IMR-90 (cell line): ENCODE data around the gene BMP7. TPM values are rescaled to one million over a fixed set of nuclear protein-coding genes. Genes with fewer than 3 reads are reported as not detected.

Experiments
- ATAC-seq: fragments of 200-7000 bp; cut with Tn5 transposase; 2 replicates; pipeline ENCODE4 v1.9.1; 2020; ENCODE audit warnings: low read depth, mild to moderate bottlenecking, moderate library complexity
- BruUV-seq: library from RNA; stranded (reverse); fragments of 400-500 nt; replicated peaks from 2 replicates; lab custom pipeline; 2021; lab: Mats Ljungman, UMichigan
- CTCF ChIA-PET: fragments of 300-600 bp; formaldehyde crosslinking; extraction: SDS; loops from one replicate; lab custom pipeline; 2021; ENCODE audit warnings: antibody characterized with exemption; lab: Yijun Ruan, JAX
- POLR2A ChIA-PET: fragments of 300-600 bp; sonication (Branson Sonifier 250); formaldehyde crosslinking; loops from one replicate; lab custom pipeline; 2022; ENCODE audit warnings: antibody characterized with exemption; ENCODE audit not compliant: unreplicated experiment; lab: Charles Lee
- DNase-seq: peaks from one replicate; pipeline ENCODE4 v3.0.0; 2013
- H2AFZ ChIP-seq: replicated peaks from 2 replicates; pipeline ENCODE3; 2013; ENCODE audit warnings: low read length, mild to moderate bottlenecking; ENCODE audit not compliant: poor library complexity
- H2AK5ac ChIP-seq: 2 replicates; pipeline ENCODE4 v1.6.1; 2013; ENCODE audit warnings: low read depth, low read length, inconsistent platforms
- H2AK9ac ChIP-seq: replicated peaks from 2 replicates; pipeline ENCODE3; 2013; ENCODE audit warnings: mild to moderate bottlenecking, low read depth, low read length, moderate library complexity; ENCODE audit not compliant: poor library complexity
- H2BK120ac ChIP-seq: 2 replicates; pipeline ENCODE4 v1.6.1; 2013; ENCODE audit warnings: low read depth, low read length, inconsistent platforms
- H2BK15ac ChIP-seq: 3 replicates; pipeline ENCODE4 v1.6.1; 2013; ENCODE audit warnings: low read depth, low read length, inconsistent platforms
- H2BK20ac ChIP-seq: 2 replicates; pipeline ENCODE4 v1.6.1; 2013; ENCODE audit warnings: low read depth, mild to moderate bottlenecking, inconsistent platforms, low read length, moderate library complexity
- H2BK5ac ChIP-seq: 2 replicates; pipeline ENCODE4 v1.6.1; 2013; ENCODE audit warnings: mild to moderate bottlenecking, low read depth, low read length, inconsistent platforms; ENCODE audit not compliant: poor library complexity, severe bottlenecking
- H3K14ac ChIP-seq: replicated peaks from 2 replicates; pipeline ENCODE4 v1.6.1; 2013; ENCODE audit warnings: low read depth, low read length, inconsistent platforms
- H3K18ac ChIP-seq: 2 replicates; pipeline ENCODE4 v1.6.1; 2013; ENCODE audit warnings: low read depth, low read length, control low read depth
- H3K23ac ChIP-seq: 2 replicates; pipeline ENCODE4 v1.6.1; 2013; ENCODE audit warnings: low read depth, low read length, inconsistent platforms
- H3K27ac ChIP-seq: 2 replicates; pipeline ENCODE4 v1.5.1; 2013; ENCODE audit warnings: mild to moderate bottlenecking, control low read depth, low read length; ENCODE audit not compliant: insufficient read depth
- H3K27me3 ChIP-seq: 2 replicates; pipeline ENCODE4 v1.6.1; 2013; ENCODE audit warnings: low read length; ENCODE audit not compliant: control insufficient read depth, insufficient read depth
- H3K36me3 ChIP-seq: 2 replicates; pipeline ENCODE4 v1.6.1; 2013; ENCODE audit warnings: low read length, mixed read lengths; ENCODE audit not compliant: control insufficient read depth, insufficient read depth
- H3K4ac ChIP-seq: 2 replicates; pipeline ENCODE4 v1.6.1; 2013; ENCODE audit warnings: low read depth, low read length, inconsistent platforms
- H3K4me1 ChIP-seq: 2 replicates; pipeline ENCODE4 v1.6.1; 2013; ENCODE audit warnings: low read length, mixed read lengths; ENCODE audit not compliant: control insufficient read depth, insufficient read depth
- H3K4me2 ChIP-seq: 2 replicates; pipeline ENCODE4 v1.6.1; 2013; ENCODE audit warnings: low read depth, mild to moderate bottlenecking, control low read depth, low read length, moderate library complexity
- H3K4me3 ChIP-seq: 2 replicates; pipeline ENCODE4 v1.5.1; 2013; ENCODE audit warnings: low read depth, mild to moderate bottlenecking, control low read depth, low read length, moderate library complexity; ENCODE audit not compliant: insufficient read depth
- H3K56ac ChIP-seq: 2 replicates; pipeline ENCODE4 v1.6.1; 2013; ENCODE audit warnings: low read length, inconsistent platforms; ENCODE audit not compliant: insufficient read depth; ENCODE audit errors: extremely low read depth
- H3K79me1 ChIP-seq, 2 experiments: 2 replicates each; pipeline ENCODE4 v1.6.1; 2013; ENCODE audit warnings: low read length in 2 of 2, inconsistent platforms in 1 of 2, low read depth in 1 of 2
- H3K9ac ChIP-seq: 2 replicates; pipeline ENCODE4 v1.6.1; 2013; ENCODE audit warnings: low read depth, low read length, control low read depth
- H3K9me1 ChIP-seq: 2 replicates; pipeline ENCODE4 v1.6.1; 2013; ENCODE audit warnings: low read length, inconsistent platforms; ENCODE audit not compliant: insufficient read depth
- H3K9me3 ChIP-seq: 2 replicates; pipeline ENCODE4 v1.6.1; 2013; ENCODE audit warnings: low read length; ENCODE audit not compliant: control insufficient read depth, insufficient read depth
- H4K20me1 ChIP-seq: 2 replicates; pipeline ENCODE4 v1.6.1; 2013; ENCODE audit warnings: low read length, inconsistent platforms; ENCODE audit not compliant: insufficient read depth
- H4K5ac ChIP-seq: 2 replicates; pipeline ENCODE4 v1.6.1; 2013; ENCODE audit warnings: mild to moderate bottlenecking, low read depth, low read length, control low read depth
- H4K8ac ChIP-seq, 2 experiments: 2 replicates each; pipeline ENCODE4 v1.6.1; 2013; ENCODE audit warnings: low read depth in 2 of 2, low read length in 2 of 2, control low read depth in 1 of 2, inconsistent platforms in 1 of 2
- H4K91ac ChIP-seq: 2 replicates; pipeline ENCODE4 v1.6.1; 2013; ENCODE audit warnings: low read depth, low read length, inconsistent platforms; ENCODE audit not compliant: insufficient read depth
- BHLHE40 ChIP-seq: fragments of 150-350 bp; IDR thresholded peaks from 2 replicates; pipeline ENCODE4 v1.6.1; 2016; ENCODE audit warnings: mild to moderate bottlenecking, low read depth, low read length
- CEBPB ChIP-seq: IDR thresholded peaks from 2 replicates; pipeline ENCODE4 v1.6.1; 2012; ENCODE audit warnings: low read depth, low read length, improper control_type of control experiment
- CHD1 ChIP-seq: IDR thresholded peaks from 2 replicates; pipeline ENCODE4 v1.6.1; 2012; ENCODE audit warnings: low read depth, low read length, improper control_type of control experiment
- FOS ChIP-seq: fragments of 150-350 bp; IDR thresholded peaks from 2 replicates; pipeline ENCODE4 v1.6.1; 2016; ENCODE audit warnings: low read depth, low read length
- MAFK ChIP-seq: IDR thresholded peaks from 2 replicates; pipeline ENCODE4 v1.6.1; 2012; ENCODE audit warnings: low read depth, low read length, improper control_type of control experiment
- MXI1 ChIP-seq: IDR thresholded peaks from 2 replicates; pipeline ENCODE4 v1.6.1; 2012; ENCODE audit warnings: low read depth, mild to moderate bottlenecking, low read length, moderate library complexity, borderline replicate concordance
- NFE2L2 ChIP-seq: fragments of 150-350 bp; IDR thresholded peaks from 2 replicates; pipeline ENCODE4 v1.6.1; 2016; ENCODE audit warnings: low read depth, mild to moderate bottlenecking, low read length
- POLR2A ChIP-seq: IDR thresholded peaks from 2 replicates; pipeline ENCODE4 v1.6.1; 2012; ENCODE audit warnings: mild to moderate bottlenecking, low read depth, low read length
- RAD21 ChIP-seq: IDR thresholded peaks from 2 replicates; pipeline ENCODE4 v1.6.1; 2012; ENCODE audit warnings: low read length, improper control_type of control experiment
- RCOR1 ChIP-seq: IDR thresholded peaks from 2 replicates; pipeline ENCODE4 v1.6.1; 2012; ENCODE audit warnings: mild to moderate bottlenecking, low read length, improper control_type of control experiment; ENCODE audit not compliant: insufficient replicate concordance
- RFX5 ChIP-seq: IDR thresholded peaks from 2 replicates; pipeline ENCODE4 v1.8.0; 2012; ENCODE audit warnings: low read depth, mild to moderate bottlenecking, low read length, moderate library complexity
- SMC3 ChIP-seq: fragments of 150-350 bp; IDR thresholded peaks from 2 replicates; pipeline ENCODE4 v1.6.1; 2016; ENCODE audit warnings: low read depth, mild to moderate bottlenecking, antibody characterized with exemption, low read length, moderate library complexity
- WGBS, 2 experiments: methylation state at CpG; one replicate each; pipeline versions ENCODE4 v1.1.5 to v1.1.7; 2013; ENCODE audit warnings: missing lambda C conversion rate in 2 of 2; ENCODE audit not compliant: insufficient read length in 1 of 2; ENCODE audit errors: extremely low coverage in 2 of 2; 5-methylcytosine and 5-hydroxymethylcytosine counted together
- dilution Hi-C: fragments of 300-500 bp; cut with HindIII; formaldehyde crosslinking; loops from one replicate; pipeline ENCODE4 v1.14.3; 2018; ENCODE audit warnings: low sequenced_read_pairs; ENCODE audit not compliant: unreplicated experiment
- in situ Hi-C: fragments of 300-500 bp; cut with MboI; formaldehyde crosslinking; loops from 3 replicates; pipeline ENCODE4 v1.14.3; 2019; ENCODE audit warnings: low sequenced_read_pairs, inconsistent platforms, mixed read lengths
- intact Hi-C: fragments of 100-400 bp; cut with micrococcal nuclease; formaldehyde crosslinking; loops from 2 replicates; pipeline ENCODE4 v1.10.0; 2022
- polyA plus RNA-seq, 3 experiments: library from polyadenylated mRNA; depleted of rRNA; stranded (reverse); fragments of >200 nt; gene quantifications; 2 replicates each; pipeline ENCODE4 v1.2.3, GENCODE V29; 2012; ENCODE audit warnings: low replicate concordance in 1 of 3
- total RNA-seq: library from RNA; depleted of rRNA; stranded (reverse); fragments of >200 nt; gene quantifications from 2 replicates; pipeline ENCODE4 v1.2.3, GENCODE V29; 2012
- TF ChIP-seq, protein P1 (sequence below): conservative IDR thresholded peaks from 2 replicates; pipeline ENCODE4 v1.5.1; 2012; ENCODE audit warnings: mild to moderate bottlenecking, low read depth, low read length, improper control_type of control experiment
- TF ChIP-seq, protein P2 (sequence below): fragments of 150-350 bp; IDR thresholded peaks from 2 replicates; pipeline ENCODE4 v1.6.1; 2017; ENCODE audit warnings: mild to moderate bottlenecking, antibody characterized with exemption, low read length, low read depth
- TF ChIP-seq, protein P3 (sequence below): fragments of 150-350 bp; IDR thresholded peaks from 2 replicates; pipeline ENCODE4 v1.6.1; 2016; ENCODE audit warnings: low read depth, mild to moderate bottlenecking, low read length, moderate library complexity, borderline replicate concordance

The BMP7 gene
- total and polyA plus RNA-seq, 2 of the 4 experiments (the other 2 are of a cell fraction), result not detected

DNA sequence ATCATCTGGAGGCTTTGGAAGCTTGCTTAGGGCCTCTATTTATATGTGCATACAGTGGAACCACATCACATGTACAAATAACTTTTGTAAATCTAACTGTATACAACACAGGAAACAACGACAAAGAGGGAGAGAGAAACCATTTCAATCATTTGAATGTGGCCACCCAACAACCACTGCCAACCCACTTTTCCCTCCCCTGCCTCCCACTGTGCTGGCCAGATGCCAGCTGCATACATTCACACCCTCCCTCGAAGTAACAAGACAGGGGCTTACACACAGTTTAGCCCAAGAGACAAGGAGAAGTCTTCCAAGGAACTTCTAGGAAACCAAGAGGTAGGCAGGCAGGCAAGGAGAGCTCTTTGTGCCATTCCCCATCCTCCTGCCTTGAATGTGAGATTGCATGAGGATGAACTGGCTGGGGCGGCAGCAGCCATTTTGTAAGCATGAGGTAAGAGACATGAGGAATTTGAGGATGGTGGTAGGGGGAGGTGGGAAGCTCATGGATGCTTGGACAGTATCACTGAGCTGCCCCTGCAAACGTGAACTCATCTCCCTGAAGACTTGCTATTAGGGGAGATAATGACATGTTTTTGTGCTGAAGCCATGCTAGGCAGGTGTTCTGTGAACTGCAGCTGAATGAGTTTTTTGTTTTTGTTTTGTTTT, 18.2 kb downstream of the BMP7 start:
- Histone ChIP-seq H3K14ac (no peak overlapping the region), H3K56ac (no peak overlapping the region), H2BK20ac (no peak overlapping the region), H2AK5ac (no peak overlapping the region), H3K36me3 (no peaks in the 10 kb centered on the region), H4K8ac (no peak overlapping the region), H2BK15ac (no peak overlapping the region), H3K27ac (no peak overlapping the region), H3K27me3 (no peaks in the 10 kb centered on the region), H3K4ac (no peak overlapping the region), H3K4me1 (no peaks in the 10 kb centered on the region), H3K4me2 (no peak overlapping the region), H3K79me1 (no peaks in the 10 kb centered on the region), H2BK120ac (no peak overlapping the region), H4K91ac (no peak overlapping the region), H3K9ac (no peak overlapping the region), H3K4me3 (no peak overlapping the region), H2AK9ac (no peak overlapping the region), H3K9me3 (no peaks in the 10 kb centered on the region), H4K5ac (no peak overlapping the region), H3K23ac (no peak overlapping the region), H3K18ac (no peak overlapping the region), H4K20me1 (no peaks in the 10 kb centered on the region), H2AFZ (no peak overlapping the region), H3K9me1 (no peaks in the 10 kb centered on the region), H2BK5ac (no peak overlapping the region)
- DNase-seq (no peak), ATAC-seq (no peak)
- WGBS, 2 experiments, result 30% methylated on average over 2 of the region's 4 CpGs; no CpG with 5 or more reads in 1 of the 2 experiments
- ChIA-PET CTCF (no interaction called here), POLR2A (interaction anchor here (0.6 kb wide), 1 partner anchor 654 kb away, joined by 3 read pairs; no protein-coding TSS in a partner anchor)
- intact Hi-C loops (no loop called here), in situ Hi-C loops (no loop called here), dilution Hi-C loops (no loop called here)
- BruUV-seq, result no TSS peak
- TF ChIP-seq RCOR1, result no peak
- TF ChIP-seq BHLHE40, result no peak
- no peak for TF ChIP-seq CHD1
- TF ChIP-seq, protein P1, sequence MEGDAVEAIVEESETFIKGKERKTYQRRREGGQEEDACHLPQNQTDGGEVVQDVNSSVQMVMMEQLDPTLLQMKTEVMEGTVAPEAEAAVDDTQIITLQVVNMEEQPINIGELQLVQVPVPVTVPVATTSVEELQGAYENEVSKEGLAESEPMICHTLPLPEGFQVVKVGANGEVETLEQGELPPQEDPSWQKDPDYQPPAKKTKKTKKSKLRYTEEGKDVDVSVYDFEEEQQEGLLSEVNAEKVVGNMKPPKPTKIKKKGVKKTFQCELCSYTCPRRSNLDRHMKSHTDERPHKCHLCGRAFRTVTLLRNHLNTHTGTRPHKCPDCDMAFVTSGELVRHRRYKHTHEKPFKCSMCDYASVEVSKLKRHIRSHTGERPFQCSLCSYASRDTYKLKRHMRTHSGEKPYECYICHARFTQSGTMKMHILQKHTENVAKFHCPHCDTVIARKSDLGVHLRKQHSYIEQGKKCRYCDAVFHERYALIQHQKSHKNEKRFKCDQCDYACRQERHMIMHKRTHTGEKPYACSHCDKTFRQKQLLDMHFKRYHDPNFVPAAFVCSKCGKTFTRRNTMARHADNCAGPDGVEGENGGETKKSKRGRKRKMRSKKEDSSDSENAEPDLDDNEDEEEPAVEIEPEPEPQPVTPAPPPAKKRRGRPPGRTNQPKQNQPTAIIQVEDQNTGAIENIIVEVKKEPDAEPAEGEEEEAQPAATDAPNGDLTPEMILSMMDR, result no peak
- no peak for TF ChIP-seq RAD21
- TF ChIP-seq, protein P2, sequence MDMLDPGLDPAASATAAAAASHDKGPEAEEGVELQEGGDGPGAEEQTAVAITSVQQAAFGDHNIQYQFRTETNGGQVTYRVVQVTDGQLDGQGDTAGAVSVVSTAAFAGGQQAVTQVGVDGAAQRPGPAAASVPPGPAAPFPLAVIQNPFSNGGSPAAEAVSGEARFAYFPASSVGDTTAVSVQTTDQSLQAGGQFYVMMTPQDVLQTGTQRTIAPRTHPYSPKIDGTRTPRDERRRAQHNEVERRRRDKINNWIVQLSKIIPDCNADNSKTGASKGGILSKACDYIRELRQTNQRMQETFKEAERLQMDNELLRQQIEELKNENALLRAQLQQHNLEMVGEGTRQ, result no peak
- TF ChIP-seq MXI1, result no peak
- no peak for TF ChIP-seq FOS
- no peak for TF ChIP-seq NFE2L2
- TF ChIP-seq CEBPB, result no peak
- no peak for TF ChIP-seq POLR2A
- no peak for TF ChIP-seq RFX5
- TF ChIP-seq, protein P3, sequence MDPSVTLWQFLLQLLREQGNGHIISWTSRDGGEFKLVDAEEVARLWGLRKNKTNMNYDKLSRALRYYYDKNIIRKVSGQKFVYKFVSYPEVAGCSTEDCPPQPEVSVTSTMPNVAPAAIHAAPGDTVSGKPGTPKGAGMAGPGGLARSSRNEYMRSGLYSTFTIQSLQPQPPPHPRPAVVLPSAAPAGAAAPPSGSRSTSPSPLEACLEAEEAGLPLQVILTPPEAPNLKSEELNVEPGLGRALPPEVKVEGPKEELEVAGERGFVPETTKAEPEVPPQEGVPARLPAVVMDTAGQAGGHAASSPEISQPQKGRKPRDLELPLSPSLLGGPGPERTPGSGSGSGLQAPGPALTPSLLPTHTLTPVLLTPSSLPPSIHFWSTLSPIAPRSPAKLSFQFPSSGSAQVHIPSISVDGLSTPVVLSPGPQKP, result no peak
- no peak for TF ChIP-seq SMC3
- TF ChIP-seq MAFK, result no peak
